Measurements from ENCODE around the gene TGOLN2. TPM values are rescaled to one million over a fixed set of nuclear protein-coding genes. Genes with fewer than 3 reads are reported as not detected.

TGOLN2 gene
- polyA plus RNA-seq, 3 donors: 68.2 to 157 (median 111) TPM

GRCh38 chr2:85342156-85342555 lies 14.4 kb upstream of the TGOLN2 start:
- Mint-ChIP-seq H3K27ac (peak overlapping the region in 1 of 7 donors; percentile 32), H3K9me3 (no peaks in the 10 kb centered on the region), H3K36me3 (peaks cover 40 to 52% of the 10 kb centered on the region in 2 donors), H3K27me3 (ENCODE audit: low read depth in 3 of 3) (peaks cover 5 to 8% (median 6%) of the 10 kb centered on the region in 3 donors), H3K4me3 (no peak overlapping the region), H3K4me1 (no peaks in the 10 kb centered on the region)
- H2AFZ ChIP-seq (ENCODE audit: insufficient read depth, low read depth, low read length, poor library complexity, severe bottlenecking): no peak overlapping the region
- WGBS (ENCODE audit: insufficient coverage): 90% methylated on average over 2 of the region's 3 CpGs
- no peak for DNase-seq
- H3K27ac ChIP-seq (ENCODE audit: low read depth in 1 of 2, low read length in 2 of 2): no peak overlapping the region
- H3K4me1 ChIP-seq (ENCODE audit: control insufficient read depth in 1 of 2, insufficient read depth in 2 of 2, low read length in 2 of 2): no peaks in the 10 kb centered on the region
- H3K4me3 ChIP-seq (replicated peaks in 1 of 3; ENCODE audit: low read depth in 2 of 3, low read length in 3 of 3): no peak overlapping the region
- H3K36me3 ChIP-seq (replicated peaks in 1 of 2; ENCODE audit: control insufficient read depth in 1 of 2, insufficient read depth in 2 of 2, low read length in 2 of 2): peaks cover 34 to 46% of the 10 kb centered on the region in 2 donors
- H3K27me3 ChIP-seq (ENCODE audit: control insufficient read depth in 2 of 2, insufficient read depth in 2 of 2, low read length in 2 of 2): no peaks in the 10 kb centered on the region
- intact Hi-C loops (cut with micrococcal nuclease): no loop called here
- H3K4me2 ChIP-seq (replicated peaks; ENCODE audit: extremely low read depth, low read length, poor library complexity, severe bottlenecking): no peak overlapping the region
- no peaks in the 10 kb centered on the region for H3K79me2 ChIP-seq (ENCODE audit: insufficient read depth, low read length)
- H4K20me1 ChIP-seq (ENCODE audit: insufficient read depth, low read length): peaks cover 3% of the 10 kb centered on the region
- no peaks in the 10 kb centered on the region for H3K9me3 ChIP-seq (replicated peaks in 1 of 2; ENCODE audit: control insufficient read depth in 1 of 2, insufficient read depth in 1 of 2, low read length in 2 of 2)
- TF ChIP-seq CTCF (IDR thresholded peaks at IDR 0.05): no peak
- no peak overlapping the region for H3K9ac ChIP-seq (ENCODE audit: insufficient read depth, low read length, poor library complexity, severe bottlenecking)

GRCh38 chr2:85341269-85342029 lies 13.7 kb upstream of the TGOLN2 start:
- no peaks in the 10 kb centered on the region for H3K27me3 ChIP-seq (ENCODE audit: control insufficient read depth in 2 of 2, insufficient read depth in 2 of 2, low read length in 2 of 2)
- peaks cover 5 to 8% (median 6%) of the 10 kb centered on the region in 3 donors for H3K27me3 Mint-ChIP-seq (ENCODE audit: low read depth in 3 of 3)
- H3K36me3 Mint-ChIP-seq: peaks cover 34 to 45% of the 10 kb centered on the region in 2 donors
- H3K36me3 ChIP-seq (replicated peaks in 1 of 2; ENCODE audit: control insufficient read depth in 1 of 2, insufficient read depth in 2 of 2, low read length in 2 of 2): peaks cover 27 to 39% of the 10 kb centered on the region in 2 donors
- H4K20me1 ChIP-seq (ENCODE audit: insufficient read depth, low read length): peaks cover 3% of the 10 kb centered on the region
- H3K27ac ChIP-seq (ENCODE audit: low read depth in 1 of 2, low read length in 2 of 2): no peak overlapping the region
- no peak overlapping the region for H3K4me3 ChIP-seq (replicated peaks in 1 of 3; ENCODE audit: low read depth in 2 of 3, low read length in 3 of 3)
- no peaks in the 10 kb centered on the region for H3K9me3 ChIP-seq (replicated peaks in 1 of 2; ENCODE audit: control insufficient read depth in 1 of 2, insufficient read depth in 1 of 2, low read length in 2 of 2)
- no peak overlapping the region for H2AFZ ChIP-seq (ENCODE audit: insufficient read depth, low read depth, low read length, poor library complexity, severe bottlenecking)
- WGBS (ENCODE audit: insufficient coverage): 96% methylated on average over 23 of the region's 30 CpGs
- H3K27ac Mint-ChIP-seq: no peak overlapping the region
- no peaks in the 10 kb centered on the region for H3K4me1 Mint-ChIP-seq
- H3K4me2 ChIP-seq (replicated peaks; ENCODE audit: extremely low read depth, low read length, poor library complexity, severe bottlenecking): no peak overlapping the region
- H3K4me3 Mint-ChIP-seq: no peak overlapping the region
- H3K9me3 Mint-ChIP-seq: no peaks in the 10 kb centered on the region
- H3K9ac ChIP-seq (ENCODE audit: insufficient read depth, low read length, poor library complexity, severe bottlenecking): no peak overlapping the region
- no peak for TF ChIP-seq CTCF (IDR thresholded peaks at IDR 0.05)
- H3K79me2 ChIP-seq (ENCODE audit: insufficient read depth, low read length): no peaks in the 10 kb centered on the region
- no peaks in the 10 kb centered on the region for H3K4me1 ChIP-seq (ENCODE audit: control insufficient read depth in 1 of 2, insufficient read depth in 2 of 2, low read length in 2 of 2)
- DNase-seq: no peak
- intact Hi-C loops (cut with micrococcal nuclease): no loop called here

Measured in CD14-positive monocyte (primary cell).